HG02943 (cell line): ENCODE measurements around the gene ZNF414.

ENCODE experiments used
- ATAC-seq: cut with Tn5 transposase; IDR thresholded peaks from one replicate; pipeline ENCODE4 v1.9.1; 2021; ENCODE audit warnings: mild to moderate bottlenecking, low read depth, moderate library complexity; ENCODE audit not compliant: unreplicated experiment

ZNF414 gene

GRCh38 chr19:8494158-8494557 is 19.8 kb downstream of the ZNF414 start:
- no peak for ATAC-seq

- ATAC-seq: no peak
These were observed 22.4 kb downstream of the ZNF414 start for GRCh38 chr19:8491574-8491973.

DNA sequence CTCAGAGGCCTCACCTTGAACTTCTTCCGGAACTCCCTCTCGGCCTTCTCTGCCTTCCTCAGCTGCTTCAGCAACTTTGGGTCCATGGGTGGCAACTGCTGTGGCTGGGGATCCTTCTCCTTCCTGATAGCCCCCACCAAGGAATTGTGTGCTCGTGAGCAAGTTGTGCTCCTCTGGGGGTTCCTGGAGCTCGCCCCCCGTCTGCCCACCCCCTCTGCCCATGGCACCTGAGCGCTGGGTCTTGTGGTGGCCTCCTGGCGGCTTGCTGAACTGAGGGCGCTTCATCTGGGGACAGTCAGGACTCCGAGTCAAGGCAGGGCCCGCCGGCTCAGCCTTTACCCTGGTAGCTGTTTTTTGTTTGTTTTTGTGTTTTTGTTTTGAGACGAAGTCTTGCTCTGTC is 23.1 kb downstream of the ZNF414 start:
- ATAC-seq: no peak

DNA sequence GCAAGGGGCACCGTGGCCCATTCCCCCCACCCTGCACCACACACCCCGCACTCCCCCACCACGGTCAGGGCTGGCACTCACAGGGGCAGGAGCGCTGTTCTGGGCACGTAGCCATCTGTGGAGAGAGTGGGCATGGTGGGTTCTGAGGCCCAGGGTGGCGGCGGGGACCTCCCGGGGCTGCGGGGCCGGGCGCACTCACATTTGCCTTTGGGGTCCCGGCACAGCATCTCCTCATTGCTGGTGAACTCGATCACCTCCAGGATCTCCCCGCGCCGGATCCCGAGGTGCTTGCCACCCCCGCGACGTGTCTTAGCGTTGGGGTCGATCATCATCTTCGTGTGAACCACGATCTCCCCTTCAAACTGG is 23.6 kb downstream of the ZNF414 start:
- no peak for ATAC-seq

GRCh38 chr19:8489561-8490394 is 24.2 kb downstream of the ZNF414 start:
- ATAC-seq: no peak

DNA sequence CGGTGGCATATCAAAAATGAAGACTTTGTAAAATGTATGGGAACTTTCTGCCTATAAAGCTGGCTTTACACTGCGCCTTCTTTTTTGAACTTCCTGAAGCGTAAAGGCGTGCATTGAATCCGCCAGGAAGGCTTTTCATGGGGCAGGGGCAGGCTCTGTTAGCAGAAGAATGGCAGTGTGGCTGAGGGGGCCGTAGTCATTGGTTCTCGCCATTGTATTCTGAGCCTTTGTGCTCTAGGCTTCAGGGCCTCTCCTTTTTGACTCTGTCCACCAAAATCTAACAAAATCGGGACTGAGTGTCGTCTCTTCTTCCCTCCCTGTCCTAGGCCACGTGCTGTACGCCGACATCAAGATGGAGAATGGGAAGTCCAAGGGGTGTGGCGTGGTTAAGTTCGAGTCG is 25.6 kb downstream of the ZNF414 start:
- ATAC-seq: no peak

DNA sequence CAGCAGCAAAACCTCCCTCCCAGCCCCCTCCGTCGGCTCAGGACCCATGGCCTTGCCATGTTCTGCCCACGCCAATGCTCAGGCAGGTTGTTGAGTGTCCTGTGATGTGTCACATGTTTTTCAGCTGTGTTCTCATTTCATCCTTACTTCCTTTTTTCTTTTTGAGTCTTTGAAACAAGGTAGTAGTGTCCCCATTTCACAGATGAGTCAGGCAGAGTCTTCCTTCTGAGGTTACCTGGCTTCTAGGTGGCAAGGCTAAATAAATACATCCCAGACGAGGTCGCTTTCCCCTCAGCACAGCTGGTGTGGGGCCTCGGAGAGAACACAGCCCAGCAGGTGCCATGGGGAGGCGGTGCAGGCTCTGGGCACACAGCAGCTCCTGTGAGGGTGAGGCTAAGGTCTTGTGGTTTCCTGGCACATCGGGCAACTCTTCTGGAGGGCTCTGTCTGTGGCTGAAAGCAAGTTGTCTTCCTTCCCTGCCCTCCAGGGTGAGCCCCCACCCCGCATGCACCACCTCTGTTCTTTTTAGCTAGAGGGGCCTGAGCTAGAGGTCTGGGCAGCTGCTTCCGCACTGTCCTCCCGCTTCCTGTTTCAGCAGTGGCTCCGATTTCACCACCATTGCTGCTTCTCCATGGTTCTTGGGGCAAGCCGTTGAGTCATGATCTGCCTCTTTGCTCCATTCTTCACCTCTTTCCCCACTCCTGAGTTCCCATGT is 26.7 kb downstream of the ZNF414 start:
- no peak for ATAC-seq

DNA sequence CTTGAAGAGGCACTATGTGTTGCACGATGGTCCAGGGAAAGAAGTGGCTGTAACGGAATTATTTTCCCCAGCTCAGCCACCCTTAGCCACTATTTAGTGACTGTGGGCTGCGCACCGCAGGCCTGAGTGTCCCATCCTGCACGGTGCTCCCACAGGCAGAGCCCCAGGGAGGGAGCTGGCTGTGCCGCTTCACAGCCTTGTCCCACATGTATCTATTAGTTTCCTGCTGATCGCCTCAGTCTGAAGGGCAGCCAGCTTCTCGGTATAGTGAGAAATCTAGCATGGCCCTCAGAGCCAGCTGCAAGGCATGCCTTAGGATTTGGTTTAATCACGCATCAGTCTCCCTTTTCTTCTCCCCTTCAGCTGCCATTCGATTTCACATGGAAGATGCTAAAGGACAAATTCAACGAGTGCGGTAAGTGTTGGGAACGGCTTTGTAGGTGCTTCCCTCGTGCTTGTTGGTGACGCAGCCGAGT is 27.3 kb downstream of the ZNF414 start:
- ATAC-seq: no peak

DNA sequence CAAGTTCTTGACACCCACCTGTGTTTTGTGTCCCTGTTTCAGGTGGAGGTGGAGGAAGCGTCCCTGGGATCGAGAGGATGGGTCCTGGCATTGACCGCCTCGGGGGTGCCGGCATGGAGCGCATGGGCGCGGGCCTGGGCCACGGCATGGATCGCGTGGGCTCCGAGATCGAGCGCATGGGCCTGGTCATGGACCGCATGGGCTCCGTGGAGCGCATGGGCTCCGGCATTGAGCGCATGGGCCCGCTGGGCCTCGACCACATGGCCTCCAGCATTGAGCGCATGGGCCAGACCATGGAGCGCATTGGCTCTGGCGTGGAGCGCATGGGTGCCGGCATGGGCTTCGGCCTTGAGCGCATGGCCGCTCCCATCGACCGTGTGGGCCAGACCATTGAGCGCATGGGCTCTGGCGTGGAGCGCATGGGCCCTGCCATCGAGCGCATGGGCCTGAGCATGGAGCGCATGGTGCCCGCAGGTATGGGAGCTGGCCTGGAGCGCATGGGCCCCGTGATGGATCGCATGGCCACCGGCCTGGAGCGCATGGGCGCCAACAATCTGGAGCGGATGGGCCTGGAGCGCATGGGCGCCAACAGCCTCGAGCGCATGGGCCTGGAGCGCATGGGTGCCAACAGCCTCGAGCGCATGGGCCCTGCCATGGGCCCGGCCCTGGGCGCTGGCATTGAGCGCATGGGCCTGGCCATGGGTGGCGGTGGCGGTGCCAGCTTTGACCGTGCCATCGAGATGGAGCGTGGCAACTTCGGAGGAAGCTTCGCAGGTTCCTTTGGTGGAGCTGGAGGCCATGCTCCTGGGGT is 28.2 kb downstream of the ZNF414 start:
- ATAC-seq: no peak

GRCh38 chr19:8484331-8484894 is 29.6 kb downstream of the ZNF414 start:
- ATAC-seq: no peak

DNA sequence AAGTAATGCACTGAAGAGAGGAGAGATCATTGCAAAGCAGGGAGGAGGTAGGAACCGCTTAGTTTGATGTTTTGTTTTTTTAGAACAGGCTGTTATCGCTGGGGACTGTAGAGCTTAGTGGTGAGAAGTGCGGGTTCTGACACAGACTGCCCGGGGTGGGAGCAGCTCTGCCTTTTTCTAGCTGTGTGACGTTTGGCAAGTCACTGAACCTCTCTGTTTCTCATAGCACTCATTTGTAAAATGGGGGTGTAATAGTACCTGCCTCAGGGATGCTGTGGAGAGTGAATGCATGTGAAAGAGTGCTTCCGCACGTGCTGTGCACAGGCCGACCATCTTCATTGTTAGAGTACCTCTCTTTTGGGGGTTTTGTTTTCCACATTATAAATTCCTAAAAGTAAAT is 30.8 kb downstream of the ZNF414 start:
- ATAC-seq: no peak

DNA sequence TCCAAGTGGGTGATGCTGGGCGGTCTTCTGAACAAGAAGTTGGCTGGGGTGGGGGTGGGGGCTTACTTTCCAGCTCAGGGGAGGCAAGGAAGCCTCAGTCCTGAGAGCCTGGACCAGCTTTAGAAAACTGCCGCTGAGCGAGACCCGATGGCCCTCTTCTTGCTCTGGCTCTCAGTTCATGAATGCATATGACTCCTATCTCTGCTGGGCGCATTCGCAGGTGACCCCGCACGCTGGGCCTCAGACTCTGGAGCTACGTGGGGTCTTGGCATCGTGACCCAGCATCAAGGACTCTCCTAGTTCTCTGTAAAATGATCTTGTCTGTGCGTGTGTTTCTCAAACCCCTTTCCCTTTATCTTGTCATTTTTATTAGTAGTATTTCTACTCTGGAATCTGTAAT is 31.3 kb downstream of the ZNF414 start:
- no peak for ATAC-seq

DNA sequence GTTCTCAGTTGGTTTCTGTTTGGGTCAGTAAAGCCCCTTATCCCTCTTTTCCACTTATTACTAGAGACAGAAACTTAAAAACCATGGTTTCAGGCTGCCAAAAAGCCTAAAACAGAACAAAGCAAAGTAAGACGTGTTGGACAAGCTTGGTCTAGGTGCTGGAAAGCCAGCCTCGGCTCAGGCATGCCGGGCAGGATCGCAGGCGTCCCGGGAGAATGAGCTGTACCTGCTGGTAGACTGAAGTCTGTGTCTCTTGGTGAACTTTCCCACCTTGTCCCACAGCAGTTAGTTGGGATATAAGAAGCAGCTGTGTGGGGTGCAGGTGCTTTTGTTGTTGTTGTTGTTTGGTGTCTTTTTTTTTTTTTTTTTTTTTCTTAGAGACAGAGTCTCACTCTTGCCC is 32.4 kb downstream of the ZNF414 start:
- no peak for ATAC-seq

GRCh38 chr19:8481201-8481600 is 32.8 kb downstream of the ZNF414 start:
- ATAC-seq: no peak

GRCh38 chr19:8478598-8478997 is 35.4 kb downstream of the ZNF414 start:
- ATAC-seq: no peak

- ATAC-seq: no peak
These were observed 36.1 kb downstream of the ZNF414 start for GRCh38 chr19:8477889-8478288.

GRCh38 chr19:8476524-8476923 is 37.4 kb downstream of the ZNF414 start:
- ATAC-seq: no peak

DNA sequence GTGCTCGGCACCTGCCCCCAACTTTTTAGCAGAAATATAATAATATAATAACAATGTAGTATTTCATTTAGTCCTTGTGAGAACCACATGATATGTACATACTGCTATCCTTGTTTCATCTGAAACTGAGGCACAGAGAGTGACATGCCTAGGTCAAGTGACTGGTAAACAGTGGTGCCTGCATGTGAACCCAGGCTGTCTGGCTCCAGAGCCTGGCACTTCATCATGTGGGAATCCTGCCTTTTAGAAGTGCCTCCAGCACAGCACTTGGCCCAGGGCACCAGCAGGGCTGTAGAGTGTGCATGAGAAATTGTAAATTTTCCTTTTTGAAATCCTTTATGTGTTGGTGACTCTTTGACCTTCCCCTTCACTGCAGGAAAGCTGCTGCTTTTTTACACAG is 39.0 kb downstream of the ZNF414 start:
- no peak for ATAC-seq

DNA sequence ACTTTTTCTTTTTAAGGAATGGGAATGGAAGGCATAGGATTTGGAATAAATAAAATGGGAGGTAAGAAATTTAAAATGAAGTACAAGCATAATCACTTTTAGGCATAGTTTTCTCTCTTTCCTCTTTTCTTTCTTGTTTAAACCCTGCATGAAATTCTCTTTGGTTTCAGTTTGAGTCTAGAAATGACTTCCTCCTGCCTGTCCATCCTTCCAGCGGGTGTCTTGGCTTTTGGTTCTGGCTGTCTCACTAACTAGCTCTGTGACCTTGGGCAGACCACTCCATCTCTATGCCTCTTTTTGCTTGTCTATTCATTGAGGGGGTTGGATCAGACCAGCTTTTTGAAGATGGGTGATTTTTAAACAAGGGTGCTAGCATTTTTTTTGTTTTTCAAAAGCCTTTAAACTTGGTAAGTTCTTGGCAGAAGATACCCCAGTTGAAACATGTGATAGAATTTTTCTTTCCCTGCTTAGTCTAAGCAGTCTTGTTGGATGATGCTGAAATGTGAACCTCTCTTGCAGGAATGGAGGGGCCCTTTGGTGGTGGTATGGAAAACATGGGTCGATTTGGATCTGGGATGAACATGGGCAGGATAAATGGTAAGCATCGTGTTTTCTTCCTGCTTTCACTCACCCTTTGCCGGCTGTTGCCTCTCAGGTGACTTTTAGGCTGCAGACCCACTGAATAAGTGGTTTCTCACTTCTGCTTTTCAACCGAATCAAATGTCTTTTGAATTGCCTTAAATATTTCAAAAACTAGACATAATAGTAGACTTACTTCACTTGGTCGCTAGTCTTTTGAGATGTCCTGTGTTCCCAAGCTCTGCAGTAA is 40.1 kb downstream of the ZNF414 start:
- no peak for ATAC-seq
